Ovary (tissue), 9 donors: ENCODE measurements around the gene AKAP7. TPM values are rescaled to one million over a fixed set of nuclear protein-coding genes. Genes with fewer than 3 reads are reported as not detected.

Source experiments
- DNase-seq, 5 donors: peaks; one replicate each; pipeline ENCODE4 v3.0.0-alpha.2; 2019 to 2020
- H3K27ac ChIP-seq, 2 donors: fragments of 200-600 bp; one replicate each; pipeline versions ENCODE4 v1.5.1 to v1.8.0; 2019 to 2022
- H3K27me3 ChIP-seq: fragments of 200-600 bp; one replicate; pipeline ENCODE4 v1.8.0; 2022
- H3K36me3 ChIP-seq: fragments of 200-600 bp; sonication (generic); one replicate; pipeline ENCODE4 v1.5.1; 2019
- H3K4me1 ChIP-seq: one replicate; pipeline ENCODE4 v1.8.1; 2013; ENCODE audit warnings: mild to moderate bottlenecking, moderate library complexity; ENCODE audit not compliant: insufficient read depth
- H3K4me3 ChIP-seq: fragments of 200-600 bp; sonication (generic); one replicate; pipeline ENCODE4 v1.5.1; 2017
- H3K9me3 ChIP-seq, 2 donors: fragments of 200-600 bp in 1 of 2; sonication (generic) in 1 of 2; one replicate each; pipeline versions ENCODE4 v1.5.1 to v1.8.1; 2013 to 2019; ENCODE audit warnings: mild to moderate bottlenecking in 1 of 2, moderate library complexity in 1 of 2
- CTCF ChIP-seq, 3 donors: fragments of 450-650 bp in 2 of 3; fragments of 200-600 bp in 1 of 3; IDR thresholded peaks; one replicate each; pipeline versions ENCODE4 v1.5.1 to v1.8.0; 2016 to 2022; ENCODE audit warnings: antibody characterized with exemption in 3 of 3, mild to moderate bottlenecking in 1 of 3
- EP300 ChIP-seq: sonication (generic); formaldehyde crosslinking; IDR thresholded peaks from one replicate; pipeline ENCODE4 v1.6.1; 2017; ENCODE audit warnings: antibody characterized with exemption
- POLR2A ChIP-seq: fragments of 450-650 bp; IDR thresholded peaks from one replicate; pipeline ENCODE4 v1.6.1; 2017; ENCODE audit warnings: antibody characterized with exemption, mild to moderate bottlenecking, moderate library complexity
- WGBS, 3 donors: extraction: QIAGEN DNeasy Blood & Tissue Kit in 1 of 3; methylation state at CpG; one replicate each; pipeline versions ENCODE4 v1.1.5 to v1.1.7; 2013 to 2017; 5-methylcytosine and 5-hydroxymethylcytosine counted together
- intact Hi-C, 4 donors: fragments of 100-400 bp; cut with DNase I; formaldehyde crosslinking; loops; one replicate each; pipeline versions ENCODE4 v1.11.0 to v1.15.1; 2022 to 2023
- polyA plus RNA-seq, 2 donors: library from polyadenylated mRNA; stranded (reverse); fragments of 200-250 nt in 1 of 2; fragments of 350-450 nt in 1 of 2; fragmentation: Illumina TruSeq in 1 of 2; extraction: RNeasy Lipid Tissue Mini Kit (QIAGEN cat#74804) in 1 of 2; gene quantifications; one replicate each; pipeline ENCODE4 v1.2.3, GENCODE V29; 2013 to 2014
- total RNA-seq, 7 donors: library from RNA; depleted of rRNA in 2 of 7; stranded (reverse); fragments of >200 nt in 2 of 7; fragmentation: NEBNext Ultra II Directional in 3 of 7; extraction: Animal tissue kit (Norgen Biotek cat#: 25700) in 3 of 7; gene quantifications; one replicate each; pipeline versions ENCODE4 v1.1.0 to v1.2.4, GENCODE V29; 2016 to 2023
- donor health status: DM: no; HTN: no; CAD: no; lungs with moderate emphysema.
- donor health status: DM: no; HTN: no; CAD: no.
- donor health status: Bipolar disorder and iron deficiency.
- donor health status: DM: yes; HTN: yes; CAD: no.
- donor health status: DM: no; HTN: no; CAD: no.
- donor health status: DM: yes; HTN: yes; CAD: no.

Gene AKAP7
- total and polyA plus RNA-seq, 9 donors = 8.4 to 38.5 (median 31.1) TPM

GRCh38 chr6:131210469-131210868 lies 75.2 kb downstream of the AKAP7 start:
- peaks cover 1% of the 10 kb centered on the region for H3K4me1 ChIP-seq
- no peak for DNase-seq
- intact Hi-C loops = no loop called here
- TF ChIP-seq POLR2A (no peak), CTCF (IDR thresholded peaks at IDR 0.05) (no peak), EP300 (no peak)
- WGBS, 3 donors = 65 to 76% (median 67%) methylated on average over 2 of the region's 2 CpGs
- no peaks in the 10 kb centered on the region for H3K36me3 ChIP-seq
- no peak overlapping the region for H3K27ac ChIP-seq
- no peaks in the 10 kb centered on the region for H3K27me3 ChIP-seq
- H3K4me3 ChIP-seq = no peak overlapping the region
- H3K9me3 ChIP-seq = no peaks in the 10 kb centered on the region

DNA sequence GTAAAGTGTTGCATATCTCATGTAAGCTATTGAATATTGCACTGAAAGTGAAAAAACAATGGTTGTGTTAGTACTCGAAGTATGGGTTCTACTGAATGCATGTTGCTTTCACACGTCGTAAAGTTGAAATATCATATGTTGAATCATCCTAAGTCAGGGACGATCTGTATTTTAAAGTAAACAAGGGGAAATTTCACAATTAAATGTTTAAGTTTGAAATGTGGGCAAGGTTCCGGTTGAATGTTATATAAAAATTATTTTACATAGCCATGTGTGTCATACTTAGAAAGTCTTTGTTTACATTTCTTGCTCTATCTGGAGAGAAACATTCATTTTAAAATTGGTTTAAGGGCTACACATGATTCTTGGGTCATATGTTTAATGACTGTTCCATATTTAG lies 76.8 kb downstream of the AKAP7 start:
- Histone ChIP-seq H3K4me1 (peaks cover 1% of the 10 kb centered on the region), H3K36me3 (no peaks in the 10 kb centered on the region), H3K27ac (no peak overlapping the region), H3K27me3 (no peaks in the 10 kb centered on the region), H3K9me3 (no peaks in the 10 kb centered on the region), H3K4me3 (no peak overlapping the region)
- no peak for DNase-seq
- 74 to 84% (median 80%) methylated on average over 5 of the region's 5 CpGs for WGBS, 3 donors
- intact Hi-C loops = no loop called here
- TF ChIP-seq POLR2A = no peak
- TF ChIP-seq CTCF (IDR thresholded peaks at IDR 0.05) = no peak
- TF ChIP-seq EP300 = no peak

GRCh38 chr6:131212913-131213312 lies 77.6 kb downstream of the AKAP7 start:
- no peaks in the 10 kb centered on the region for H3K9me3 ChIP-seq
- DNase-seq = no peak
- intact Hi-C loops = no loop called here
- H3K27ac ChIP-seq = no peak overlapping the region
- H3K36me3 ChIP-seq = no peaks in the 10 kb centered on the region
- peaks cover 1% of the 10 kb centered on the region for H3K4me1 ChIP-seq
- 7 to 28% (median 15%) methylated on average over 1 of the region's 1 CpG for WGBS, 3 donors
- no peak overlapping the region for H3K4me3 ChIP-seq
- H3K27me3 ChIP-seq = no peaks in the 10 kb centered on the region
- no peak for TF ChIP-seq CTCF (IDR thresholded peaks at IDR 0.05)
- TF ChIP-seq POLR2A = no peak
- no peak for TF ChIP-seq EP300

DNA sequence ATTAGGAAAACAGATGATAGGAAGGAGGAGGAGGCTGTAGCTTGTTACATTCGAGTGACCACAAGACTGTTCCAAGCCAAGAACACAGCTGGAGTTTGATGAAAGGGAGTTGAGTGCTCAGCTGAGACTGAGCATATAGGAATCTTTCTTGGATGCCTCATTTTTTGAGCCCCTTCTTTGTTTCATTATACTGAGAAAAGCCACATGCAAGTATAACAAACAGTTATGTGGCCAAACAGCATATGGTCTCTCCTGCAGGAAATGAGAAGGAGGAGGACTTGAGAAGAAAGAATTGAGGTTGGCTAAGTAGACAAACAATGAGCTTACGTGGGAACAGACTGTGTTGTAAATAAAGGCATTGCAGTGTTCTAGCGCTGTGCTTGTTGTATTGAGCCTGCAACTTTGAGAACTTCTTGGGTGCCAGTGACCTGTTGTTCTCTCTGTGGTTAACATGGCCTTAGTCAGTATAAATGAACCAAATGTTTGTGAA lies 78.3 kb downstream of the AKAP7 start:
- Histone ChIP-seq H3K9me3 (no peaks in the 10 kb centered on the region), H3K27me3 (no peaks in the 10 kb centered on the region), H3K27ac (no peak overlapping the region), H3K4me1 (peaks cover 1% of the 10 kb centered on the region), H3K36me3 (no peaks in the 10 kb centered on the region), H3K4me3 (no peak overlapping the region)
- TF ChIP-seq POLR2A (no peak), EP300 (no peak), CTCF (IDR thresholded peaks at IDR 0.05) (no peak)
- WGBS, 3 donors = 12 to 19% (median 16%) methylated on average over 3 of the region's 3 CpGs
- intact Hi-C loops = no loop called here
- DNase-seq = peak in 1 of 5 donors; percentile 13
